Hepatic stellate cell (primary cell): ENCODE results near the gene ZNF205.

ENCODE experiments used
- DNase-seq: peaks from one replicate; pipeline ENCODE4 v3.0.0; 2011; ENCODE audit warnings: low spot score

The ZNF205 gene

GRCh38 chr16:3084969-3085670, 27.3 kb upstream of the ZNF205 start:
- no peak for DNase-seq

GRCh38 chr16:3085868-3086595, 26.4 kb upstream of the ZNF205 start:
- no peak for DNase-seq

DNA sequence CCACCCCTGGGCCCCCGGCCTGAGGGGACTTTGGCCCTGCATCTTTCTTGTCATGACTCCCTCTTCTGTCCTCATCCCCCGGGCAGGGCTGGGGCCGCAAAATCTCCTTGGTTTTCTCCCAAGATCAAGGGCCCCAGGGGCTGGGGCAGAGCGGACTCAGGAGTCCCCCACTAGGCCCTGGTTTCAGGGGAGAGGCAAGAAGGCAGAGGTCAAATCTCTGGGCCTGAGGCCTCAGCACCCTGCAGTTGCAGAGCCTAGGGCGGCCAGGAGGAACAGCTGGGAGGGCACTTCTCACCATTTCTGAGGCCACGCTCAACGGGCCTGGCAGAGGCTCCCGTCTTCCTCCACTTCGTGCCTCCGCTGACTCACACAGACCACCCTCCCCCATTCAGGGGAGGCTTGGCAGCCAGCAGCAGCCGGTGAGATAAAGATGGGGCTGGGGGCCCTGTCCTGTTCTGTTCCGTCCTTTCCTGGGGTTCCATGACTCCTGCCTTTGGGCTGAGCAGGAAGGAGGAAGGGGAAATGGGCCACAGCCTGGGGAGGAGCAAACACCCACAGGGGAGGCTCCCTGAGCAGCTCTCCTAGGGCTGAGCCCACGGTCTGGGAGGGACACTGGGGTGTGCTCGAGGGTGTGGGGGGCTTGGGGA, 25.7 kb upstream of the ZNF205 start:
- no peak for DNase-seq

GRCh38 chr16:3087243-3088235, 24.8 kb upstream of the ZNF205 start:
- DNase-seq, result no peak

GRCh38 chr16:3088450-3088849, 23.9 kb upstream of the ZNF205 start:
- no peak for DNase-seq

- no peak for DNase-seq
Observed at GRCh38 chr16:3088925-3089716, 23.3 kb upstream of the ZNF205 start.

DNA sequence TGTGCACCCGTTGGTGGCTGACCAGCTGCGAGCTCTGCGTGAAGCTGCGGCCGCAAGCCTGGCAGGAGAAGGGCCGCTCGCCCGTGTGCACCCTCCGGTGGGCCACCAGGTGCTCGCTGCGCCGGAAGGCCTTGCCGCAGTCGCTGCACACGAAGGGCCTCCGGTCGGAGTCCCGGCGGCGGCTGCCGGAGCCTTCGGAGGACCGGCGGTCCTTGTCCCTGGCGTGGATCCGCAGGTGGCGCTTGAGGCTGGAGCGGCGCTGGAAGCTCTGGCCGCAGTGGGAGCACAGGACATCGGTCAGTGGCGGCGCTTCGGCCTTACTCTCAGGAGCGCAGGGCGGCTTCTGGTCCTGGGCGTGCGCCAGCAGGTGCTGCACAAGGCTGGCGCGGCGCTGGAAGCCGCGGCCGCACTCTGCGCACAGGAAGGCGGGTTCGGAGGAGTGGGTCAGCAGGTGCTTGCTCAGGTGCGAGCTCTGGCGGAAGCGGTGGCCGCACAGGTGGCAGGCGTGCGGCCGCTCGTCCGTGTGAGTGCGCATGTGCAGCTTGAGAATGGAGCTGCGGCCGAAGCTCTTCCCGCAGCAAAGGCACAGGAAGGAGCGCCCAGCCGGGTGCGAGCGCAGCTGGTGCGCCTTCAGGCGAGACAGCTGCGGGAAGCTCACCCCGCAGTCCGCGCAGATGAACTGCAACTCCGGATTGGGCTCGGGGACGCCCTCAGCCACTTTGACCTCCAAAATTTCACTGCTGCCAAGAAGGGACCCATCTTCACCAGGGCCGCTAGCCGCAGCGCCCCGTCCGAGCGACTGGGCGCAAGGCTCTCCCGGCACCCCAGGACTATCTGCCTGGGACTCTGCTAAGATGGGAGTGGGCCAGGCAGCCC, 22.4 kb upstream of the ZNF205 start:
- DNase-seq, result no peak

DNA sequence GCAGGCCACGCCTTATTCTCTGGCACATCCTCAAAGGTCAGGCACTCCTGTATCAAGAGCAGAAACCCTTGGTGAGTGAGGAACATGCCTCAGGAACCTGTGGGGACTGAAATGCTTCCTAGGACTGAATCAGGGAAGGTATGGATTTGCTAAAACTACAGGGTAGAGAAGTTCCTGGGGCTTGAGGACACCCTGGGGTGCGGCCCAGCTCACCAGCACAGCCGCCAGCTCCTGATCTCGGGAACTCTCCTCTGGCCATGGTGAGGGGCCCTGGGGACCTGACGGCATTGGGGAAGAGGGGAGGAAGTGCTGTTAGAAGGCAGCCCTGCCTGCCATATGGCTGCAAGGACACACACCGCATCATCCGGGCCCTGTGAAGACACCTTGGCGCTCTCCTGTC, 20.8 kb upstream of the ZNF205 start:
- DNase-seq, result no peak

GRCh38 chr16:3092501-3092941, 19.9 kb upstream of the ZNF205 start:
- no peak for DNase-seq

- peak; percentile 64 for DNase-seq
Observed at GRCh38 chr16:3094289-3095027, 17.9 kb upstream of the ZNF205 start.

GRCh38 chr16:3095869-3096268, 16.5 kb upstream of the ZNF205 start:
- DNase-seq, result peak; percentile 57

- DNase-seq, result no peak
Observed at GRCh38 chr16:3096362-3096761, 16.0 kb upstream of the ZNF205 start.

DNA sequence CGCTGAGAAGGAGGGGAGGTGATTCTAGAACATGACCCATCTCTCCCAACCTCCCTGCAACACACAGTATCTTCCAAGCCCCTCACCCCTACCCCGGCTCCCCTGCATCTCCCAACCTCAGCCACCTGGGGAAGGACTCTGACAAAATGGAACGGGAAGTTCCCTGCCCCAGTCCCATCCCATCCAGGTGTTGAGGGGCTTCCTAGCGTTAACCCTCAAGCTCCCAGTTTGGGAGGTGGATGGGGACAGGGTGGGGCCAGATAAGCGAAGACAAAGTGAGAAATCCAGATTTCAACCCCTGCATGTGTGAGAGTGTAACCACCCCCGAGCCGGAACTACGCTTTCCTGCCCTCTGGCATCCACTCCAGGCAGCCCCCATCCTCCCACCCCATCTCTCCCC, 15.1 kb upstream of the ZNF205 start:
- DNase-seq, result no peak

DNA sequence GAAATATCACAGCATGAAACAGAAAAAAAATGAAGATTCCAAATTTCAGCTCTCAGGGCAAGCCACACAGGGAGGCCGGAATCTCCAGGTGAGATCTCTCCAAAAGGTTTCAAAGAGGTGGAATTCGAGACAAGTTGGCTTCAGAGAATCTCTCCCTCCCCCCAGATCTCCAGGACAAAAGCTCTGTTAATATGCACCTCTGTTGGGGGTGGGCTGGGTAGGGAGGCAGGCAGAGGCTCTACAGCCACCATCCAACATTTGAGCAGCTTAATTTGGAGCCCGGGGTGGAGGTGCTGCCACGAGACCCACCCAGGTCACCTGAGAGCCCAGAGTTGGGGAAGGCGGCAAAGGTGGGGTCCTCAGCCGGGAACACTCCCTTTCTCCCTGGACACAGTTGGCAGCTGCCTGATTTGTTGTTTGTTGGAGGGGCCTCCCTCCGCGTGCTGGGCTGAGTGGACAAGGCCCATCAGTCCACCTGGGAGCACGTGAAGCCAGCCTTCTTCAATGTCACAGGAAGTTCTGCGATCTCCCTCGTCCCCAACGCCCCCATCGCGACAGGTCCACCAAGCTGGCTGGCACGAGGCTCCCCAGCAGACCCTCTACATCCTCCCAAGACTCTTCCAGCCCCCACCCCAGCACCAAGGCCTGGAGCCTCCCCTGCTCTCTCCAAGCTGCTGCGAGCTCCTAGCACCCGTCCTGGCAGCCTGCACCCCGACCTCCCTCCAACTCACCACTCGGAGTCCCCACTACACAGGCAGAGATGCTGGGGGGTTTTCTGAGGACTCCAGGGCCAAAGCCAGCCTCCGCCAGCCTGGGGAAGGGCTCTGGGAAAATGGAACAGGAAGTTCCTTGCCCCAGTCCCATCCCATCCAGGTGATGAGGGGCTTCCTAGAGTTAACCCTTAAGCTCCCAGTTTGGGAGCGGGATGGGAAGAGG, 13.7 kb upstream of the ZNF205 start, which contains the start of gene ZSCAN10:
Gene ZSCAN10, minus strand, starts transcription at position 836 of the 936 bp plus-strand sequence. CDS start 6,357 bp downstream, outside the sequence.
- DNase-seq, result no peak

- DNase-seq, result no peak
Observed at GRCh38 chr16:3099395-3099731, 13.0 kb upstream of the ZNF205 start.

- DNase-seq, result peak; percentile 91
Observed at GRCh38 chr16:3099732-3100499, 12.5 kb upstream of the ZNF205 start.
